Measurements from ENCODE around the gene THSD4.
"Not testable (repeated sequence)": the region's sequence is repeated elsewhere in the genome, so short reads cannot be mapped to it uniquely, and the experiment has no call there.

The THSD4 gene

DNA sequence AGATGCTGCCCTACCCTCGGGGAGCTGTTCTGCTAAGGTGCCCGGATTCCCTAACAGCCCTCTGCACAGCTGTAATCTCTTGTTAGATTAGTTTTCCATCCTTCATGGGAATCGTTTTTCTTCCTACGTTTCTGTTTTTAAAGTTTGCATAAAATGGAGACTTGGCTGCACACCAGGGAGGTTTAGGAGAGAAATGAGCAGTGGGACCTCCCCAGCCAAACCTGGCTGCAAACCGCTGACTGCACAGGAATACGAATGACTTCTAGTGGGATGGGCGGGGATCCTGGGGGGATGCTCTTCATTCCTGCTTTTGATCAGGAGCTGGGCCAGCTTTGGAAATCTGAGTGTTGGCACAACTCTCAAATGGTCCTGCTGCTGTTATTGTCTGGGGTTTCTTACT lies 77.5 kb downstream of the THSD4 start:
- no peak for DNase-seq

DNA sequence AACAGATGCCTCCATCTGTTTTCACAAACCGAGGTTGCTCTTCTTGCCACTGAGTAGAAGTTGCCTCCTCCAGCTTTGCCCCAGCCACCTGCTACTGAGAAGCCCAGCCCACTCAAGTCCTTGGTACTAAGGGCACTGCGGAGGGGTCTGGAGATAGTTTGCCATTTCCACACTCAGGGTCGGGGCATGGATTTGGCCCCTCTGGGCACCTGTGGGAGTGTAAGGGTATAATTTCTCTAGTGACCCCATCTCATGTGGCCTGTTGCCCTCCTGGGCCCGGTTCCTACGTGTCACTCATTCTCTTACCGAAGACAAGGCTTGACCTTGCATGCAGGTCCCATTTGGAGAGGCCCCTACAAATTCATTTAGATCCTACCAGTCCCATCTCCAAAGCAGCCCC lies 79.0 kb downstream of the THSD4 start:
- no peak for DNase-seq

GRCh38 chr15:71195242-71195641 lies 80.0 kb downstream of the THSD4 start:
- no peak for DNase-seq

DNA sequence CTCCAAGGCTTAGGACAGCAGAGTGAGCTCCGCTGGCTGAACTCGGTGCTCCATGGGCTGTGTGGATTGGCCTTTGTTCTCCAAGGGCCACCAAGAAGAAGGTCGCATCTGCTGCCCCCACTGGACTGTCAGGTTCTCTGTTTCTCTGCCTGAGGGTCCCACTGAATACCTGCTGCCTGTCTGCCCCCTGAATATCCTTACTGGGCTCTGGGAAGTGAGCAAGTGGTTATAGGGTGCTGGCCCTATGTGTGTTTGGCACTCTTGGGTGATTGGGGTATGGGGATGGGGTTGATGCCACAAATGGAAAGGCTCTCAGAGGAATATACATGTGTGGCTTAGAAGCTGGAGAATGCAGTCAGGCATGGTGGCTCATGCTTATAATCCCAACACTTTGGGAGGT lies 82.3 kb downstream of the THSD4 start:
- DNase-seq, result no peak

DNA sequence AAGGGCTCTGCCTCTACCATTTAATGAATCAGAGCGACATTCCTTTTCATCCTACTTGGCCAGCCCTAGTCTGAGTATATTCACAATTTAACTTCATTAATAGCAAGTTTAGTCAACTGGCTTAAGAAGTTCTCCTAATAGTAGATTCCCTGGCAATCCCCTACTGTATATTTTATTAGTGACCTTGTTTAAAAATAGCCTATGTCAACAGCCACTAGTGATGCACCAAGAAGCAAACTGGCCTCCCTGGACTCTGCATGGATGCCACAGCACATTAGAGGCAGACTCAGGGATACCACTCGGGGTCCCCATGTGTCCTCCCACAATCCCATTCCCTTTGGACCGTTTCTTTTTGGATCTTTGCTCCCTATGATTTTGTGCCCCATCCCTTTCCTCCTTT lies 83.6 kb downstream of the THSD4 start:
- no peak for DNase-seq

GRCh38 chr15:71199384-71200351 lies 84.4 kb downstream of the THSD4 start:
- no peak for DNase-seq

GRCh38 chr15:71201477-71201876 lies 86.2 kb downstream of the THSD4 start:
- DNase-seq, result no peak

DNA sequence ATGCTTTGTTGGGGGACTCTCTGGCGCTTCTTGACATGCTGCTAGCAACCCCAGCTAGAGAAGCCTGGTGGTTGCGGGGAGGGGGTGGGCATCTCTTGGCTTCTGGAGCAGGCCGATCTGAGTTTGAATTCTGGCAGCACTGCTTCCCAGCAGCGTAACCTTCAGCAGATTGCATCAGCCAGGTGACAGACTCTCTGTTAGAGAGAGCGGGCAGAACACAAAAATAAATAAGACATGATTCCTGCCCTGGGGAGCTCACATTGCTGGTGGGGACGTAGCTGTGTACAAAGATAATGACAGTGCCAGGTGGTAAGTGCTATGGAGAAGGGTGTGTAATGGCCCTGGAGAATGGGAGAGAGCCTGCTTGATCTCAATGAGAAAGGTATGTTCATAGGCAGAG lies 87.4 kb downstream of the THSD4 start:
- no peak for DNase-seq

DNA sequence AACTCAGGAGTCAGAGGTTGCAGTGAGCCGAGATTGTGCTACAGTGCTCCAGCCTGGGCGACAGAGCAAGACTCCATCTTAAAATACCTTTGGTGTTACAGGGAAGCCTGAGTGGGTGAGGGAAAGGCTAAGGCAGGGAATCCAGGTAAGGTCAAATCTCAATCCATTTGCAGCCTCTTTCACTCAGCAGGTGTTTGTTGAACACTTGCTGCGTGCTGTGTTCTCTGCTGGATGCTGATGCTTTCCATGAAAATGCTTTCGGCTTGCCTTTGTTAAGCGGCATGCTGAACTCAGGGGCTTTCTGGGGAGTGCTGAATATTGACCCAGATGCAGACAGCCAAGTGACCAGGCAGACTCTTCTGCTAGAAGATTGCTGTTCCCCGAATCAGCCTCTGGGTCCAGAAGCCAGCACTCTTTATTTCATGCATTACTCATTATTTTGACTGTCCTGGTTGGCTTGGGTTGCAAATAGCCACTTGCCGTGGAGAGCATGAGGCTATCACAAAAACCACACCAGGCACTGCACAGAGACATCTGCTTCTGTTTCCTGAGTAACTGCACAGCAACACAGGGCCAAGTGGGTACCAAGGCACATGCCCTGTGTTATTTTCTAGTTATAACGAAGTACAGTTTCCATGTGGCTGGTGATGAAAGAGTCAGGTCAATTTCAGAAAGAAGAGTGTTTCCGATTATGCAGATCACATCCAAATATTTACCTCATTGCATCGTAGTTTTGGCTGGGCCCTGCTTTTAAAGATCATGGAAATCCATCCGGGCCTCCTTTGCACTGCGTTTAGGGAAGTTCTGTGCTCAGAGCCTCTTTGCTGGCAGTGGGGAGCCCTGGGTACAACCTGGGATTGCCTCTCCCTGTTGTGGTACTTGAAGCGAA lies 88.6 kb downstream of the THSD4 start:
- no peak for DNase-seq

DNA sequence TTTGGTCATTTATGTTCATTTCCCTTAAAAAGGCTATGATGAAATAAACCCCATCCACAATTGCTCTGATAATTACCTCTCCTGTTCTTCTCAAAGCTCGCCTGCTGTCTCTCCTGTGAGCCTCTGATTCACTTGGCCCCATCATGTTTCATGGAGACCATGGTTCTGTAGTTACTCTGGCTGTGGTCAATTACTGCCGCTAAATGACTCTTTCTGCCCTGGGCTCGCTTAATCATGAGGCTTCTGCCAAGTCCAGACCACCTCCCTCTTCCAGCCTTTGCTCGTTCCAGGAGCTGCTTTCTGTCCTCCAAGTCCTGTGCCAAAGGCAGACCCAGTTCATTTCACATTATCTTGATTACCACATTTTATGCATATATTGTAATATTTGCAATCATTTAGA lies 91.9 kb downstream of the THSD4 start:
- no peak for DNase-seq

GRCh38 chr15:71212146-71212545 lies 96.9 kb downstream of the THSD4 start:
- DNase-seq, result no peak

- not testable (repeated sequence) for DNase-seq
These were observed 98.7 kb downstream of the THSD4 start for GRCh38 chr15:71213943-71214342.

DNA sequence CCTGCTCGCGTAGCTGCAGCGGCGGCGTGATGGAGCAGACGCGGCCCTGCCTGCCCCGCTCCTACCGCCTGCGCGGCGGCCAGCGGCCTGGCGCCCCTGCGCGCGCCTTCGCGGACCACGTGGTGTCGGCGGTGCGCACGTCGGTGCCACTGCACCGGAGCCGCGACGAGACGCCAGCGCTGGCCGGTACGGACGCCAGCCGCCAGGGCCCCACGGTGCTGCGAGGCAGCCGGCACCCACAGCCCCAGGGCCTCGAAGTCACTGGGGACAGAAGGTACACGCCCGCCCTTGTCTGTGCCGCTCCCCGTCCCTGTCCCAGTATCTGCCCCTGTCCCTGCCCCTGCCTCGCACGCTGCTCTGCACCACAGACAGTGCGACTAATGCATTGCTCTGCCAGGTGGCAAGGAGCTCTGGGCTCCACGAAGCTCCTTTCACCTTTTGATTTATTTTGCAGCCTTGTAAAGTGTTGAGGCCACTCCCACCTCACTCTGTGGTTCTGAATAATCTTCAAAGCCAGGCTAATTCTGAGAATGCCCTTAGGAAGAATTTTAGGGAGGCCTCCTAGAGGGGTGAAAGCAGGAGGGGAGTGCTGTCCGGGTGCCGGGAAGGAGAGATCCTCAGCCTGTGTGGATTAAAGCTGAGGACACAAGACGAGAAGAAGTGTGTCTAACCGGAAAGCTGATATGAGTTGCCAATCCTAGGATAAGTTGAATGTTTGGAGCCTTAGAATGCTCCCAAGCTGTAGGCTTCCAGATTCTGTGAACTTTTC lies 100.0 kb downstream of the THSD4 start:
- no peak for DNase-seq

DNA sequence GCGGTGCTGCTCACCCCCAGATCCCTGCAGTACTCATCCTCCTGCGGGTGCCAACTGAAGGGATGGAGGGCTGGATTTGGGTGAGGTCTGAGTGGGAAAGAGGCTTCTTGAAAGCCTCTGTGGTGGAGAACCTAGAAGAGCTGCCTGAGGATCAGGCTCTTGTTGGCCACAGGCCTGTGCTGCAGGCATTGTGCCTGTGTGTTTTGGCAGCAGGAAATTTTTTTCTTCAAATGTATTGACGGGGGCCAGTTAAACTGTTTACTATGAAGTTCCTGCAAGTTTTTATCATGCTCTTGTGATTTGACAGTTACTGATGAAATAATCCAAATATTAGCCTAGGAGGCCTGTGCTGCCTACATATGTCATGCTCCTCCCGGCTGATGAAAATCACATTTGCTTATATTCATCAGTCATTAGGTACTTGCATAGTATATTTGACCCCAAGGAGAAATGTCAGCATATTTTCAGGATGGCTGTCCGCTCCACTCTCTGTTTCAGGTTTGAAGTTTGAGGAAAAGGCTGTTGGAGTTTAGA lies 103.1 kb downstream of the THSD4 start:
- DNase-seq, result no peak

DNA sequence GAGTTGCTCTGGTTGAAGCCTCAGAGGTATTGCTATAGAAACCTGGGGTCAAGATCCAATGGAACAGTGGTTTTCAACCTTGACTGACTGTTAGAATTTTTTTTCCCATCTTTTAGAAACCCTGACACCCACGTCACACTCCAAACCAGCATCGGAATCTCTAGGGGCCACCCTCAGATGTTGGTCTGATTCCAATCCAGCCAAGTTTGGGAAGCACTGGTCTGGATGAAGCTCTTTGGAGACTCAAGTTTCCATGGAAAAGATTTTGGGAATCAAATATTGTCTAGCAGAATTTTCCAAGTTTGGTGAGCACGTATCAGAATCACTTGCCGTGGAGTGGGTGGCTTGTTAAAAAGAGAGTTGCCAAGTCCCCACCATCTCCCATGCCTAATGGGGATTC lies 103.8 kb downstream of the THSD4 start:
- no peak for DNase-seq

DNA sequence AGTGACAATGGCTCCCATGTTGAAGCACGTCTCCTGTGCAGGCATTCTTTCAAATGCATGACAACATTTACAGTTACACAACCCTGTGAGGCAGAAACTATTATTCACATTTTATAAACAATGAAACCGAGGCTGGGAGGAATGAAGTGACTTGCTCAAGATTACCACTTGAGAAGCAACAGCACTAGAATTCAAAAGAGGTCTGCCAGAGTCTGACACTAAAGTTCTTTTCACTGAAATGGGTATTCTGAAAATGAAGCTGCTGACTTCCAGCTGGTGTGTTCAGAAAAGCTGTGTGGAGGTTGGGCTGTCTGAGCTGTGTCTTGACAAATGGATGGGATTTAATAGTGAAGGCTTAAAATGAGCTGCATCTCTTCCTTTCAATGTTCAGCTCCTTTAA lies 104.4 kb downstream of the THSD4 start:
- no peak for DNase-seq

GRCh38 chr15:71220828-71221227 lies 105.6 kb downstream of the THSD4 start:
- DNase-seq, result no peak

DNA sequence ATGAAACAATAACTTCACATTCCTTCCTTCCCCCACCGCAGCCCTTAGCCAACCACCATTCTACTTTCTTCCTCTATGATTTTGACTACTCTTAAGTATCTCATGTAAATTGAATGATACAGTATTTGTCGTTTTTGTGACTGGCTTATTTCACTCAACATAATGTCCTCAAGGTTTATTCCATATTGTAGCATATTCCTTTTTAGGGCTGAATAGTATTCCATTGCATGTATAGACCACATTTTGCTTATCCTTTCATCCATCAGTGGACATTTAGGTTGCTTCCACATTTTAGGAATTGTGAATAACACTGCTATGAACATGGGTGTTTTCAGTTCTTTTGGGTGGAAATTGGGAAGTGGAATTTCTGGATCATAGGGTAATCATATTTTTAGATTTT lies 106.1 kb downstream of the THSD4 start:
- DNase-seq, result no peak

DNA sequence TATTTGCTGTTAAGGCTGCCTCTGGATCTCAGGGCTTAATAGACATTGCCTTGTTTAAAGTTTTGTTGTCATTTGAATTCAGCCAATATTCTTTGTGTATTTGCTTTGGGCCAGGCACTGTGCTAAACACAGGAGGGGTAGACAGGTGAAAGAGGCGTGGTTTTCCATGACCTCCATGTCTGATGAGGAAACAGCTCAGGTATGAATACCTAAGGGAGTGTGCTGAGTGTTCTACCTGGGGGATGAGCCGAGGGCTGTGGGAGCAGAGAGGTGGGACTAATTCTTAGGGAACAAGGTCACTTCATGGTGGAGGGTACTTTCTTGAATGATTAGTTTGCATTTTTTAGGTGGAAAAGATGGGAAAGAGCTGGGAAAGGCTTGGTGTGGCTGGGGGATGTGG lies 108.2 kb downstream of the THSD4 start:
- DNase-seq, result no peak

- DNase-seq, result no peak
These were observed 108.8 kb downstream of the THSD4 start for GRCh38 chr15:71224024-71224423.

DNA sequence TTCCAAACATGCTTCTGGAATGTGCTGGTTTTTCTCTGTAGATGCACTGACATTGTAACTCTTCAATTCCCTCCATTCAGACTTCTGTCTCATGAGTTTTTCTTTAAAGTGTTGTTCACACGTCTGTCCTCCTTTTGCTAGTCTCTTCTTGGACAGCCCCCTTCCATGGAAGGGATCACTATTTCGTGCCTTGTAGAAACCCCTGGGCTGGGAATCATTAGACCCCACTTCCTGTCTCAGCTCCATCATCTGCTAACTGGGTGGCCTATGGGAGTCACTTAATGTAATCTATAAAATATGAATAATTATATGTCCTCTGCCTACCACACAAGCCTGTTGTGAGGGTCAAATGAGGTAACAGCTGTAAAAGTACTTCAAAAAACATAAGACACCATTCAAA lies 110.6 kb downstream of the THSD4 start:
- DNase-seq, result no peak

DNA sequence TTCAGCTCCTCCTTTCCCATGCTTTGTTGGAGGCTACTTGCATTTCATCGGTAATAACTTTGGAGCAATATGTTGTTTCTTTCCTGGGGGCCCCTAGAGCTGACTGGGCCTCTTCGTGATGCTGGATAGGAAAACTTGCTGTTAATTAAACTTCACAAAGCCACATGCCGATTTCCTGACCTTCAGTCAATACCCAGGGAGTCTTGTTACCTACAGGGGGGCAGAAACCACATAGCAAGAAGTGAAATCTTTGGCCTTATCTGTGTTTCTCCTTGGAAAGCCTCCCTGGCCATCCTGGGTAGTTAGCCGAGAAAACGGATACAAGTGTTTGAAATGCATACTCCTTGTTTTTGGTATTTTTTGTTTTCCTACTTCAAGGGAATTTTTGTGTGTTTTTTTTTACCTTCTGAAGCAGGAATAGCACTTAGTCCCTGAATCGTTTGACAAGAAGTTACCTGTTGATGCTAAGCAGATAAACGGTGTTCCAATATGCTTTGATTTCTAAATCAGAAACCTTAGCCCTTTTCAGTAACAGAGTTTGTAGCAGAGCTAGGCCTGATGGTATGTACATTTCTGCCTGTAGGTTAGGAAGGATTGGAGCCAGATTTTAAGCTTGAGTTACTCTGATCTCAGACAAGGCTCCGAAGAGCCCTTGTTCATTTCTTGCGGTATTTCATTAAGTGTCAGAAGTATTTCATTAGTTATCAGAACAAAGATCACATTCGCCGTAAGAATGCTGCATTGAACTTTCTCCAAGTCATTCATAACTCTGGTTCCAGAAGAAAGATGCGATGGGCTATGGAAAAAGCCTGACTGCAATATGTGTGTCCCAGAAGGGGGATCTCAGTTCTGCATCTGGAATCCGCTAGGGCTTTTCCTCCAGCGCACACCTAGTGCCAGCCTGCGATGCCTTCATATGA lies 111.5 kb downstream of the THSD4 start:
- DNase-seq, result no peak

All from T-helper 9 cell (primary cell).